Testis (tissue), 3 donors: ENCODE measurements around the gene HS3ST3A1. TPM values are rescaled to one million over a fixed set of nuclear protein-coding genes. Genes with fewer than 3 reads are reported as not detected.

Experiments used
- DNase-seq: peaks from one replicate; pipeline ENCODE4 v3.0.0-alpha.2; 2019
- H3K27ac ChIP-seq, 2 donors: fragments of 200-600 bp; sonication (generic); one replicate each; pipeline ENCODE4 v1.5.1; 2019
- H3K27me3 ChIP-seq: fragments of 200-600 bp; sonication (generic); one replicate; pipeline ENCODE4 v1.5.1; 2019
- H3K36me3 ChIP-seq: fragments of 200-600 bp; sonication (generic); one replicate; pipeline ENCODE4 v1.5.1; 2017; ENCODE audit warnings: low read depth; ENCODE audit errors: missing control alignments
- H3K4me1 ChIP-seq: fragments of 200-600 bp; sonication (generic); one replicate; pipeline ENCODE4 v1.5.1; 2019
- H3K4me3 ChIP-seq, 2 donors: fragments of 200-600 bp; sonication (generic); one replicate each; pipeline ENCODE4 v1.5.1; 2017 to 2019
- H3K9me3 ChIP-seq: fragments of 200-600 bp; sonication (generic); one replicate; pipeline ENCODE4 v1.5.1; 2017
- CTCF ChIP-seq, 3 experiments: fragments of 450-650 bp in 2 of 3; fragments of 200-600 bp in 1 of 3; sonication (generic) in 1 of 3; IDR thresholded peaks; one replicate each; pipeline ENCODE4 v1.5.1; 2016 to 2019; ENCODE audit warnings: antibody characterized with exemption in 3 of 3, mild to moderate bottlenecking in 2 of 3, moderate library complexity in 1 of 3
- POLR2A ChIP-seq: fragments of 450-650 bp; IDR thresholded peaks from one replicate; pipeline ENCODE4 v1.6.1; 2017; ENCODE audit warnings: antibody characterized with exemption, mild to moderate bottlenecking, moderate library complexity
- WGBS, 2 donors: methylation state at CpG; one replicate each; pipeline ENCODE4 v1.1.5; 2018; 5-methylcytosine and 5-hydroxymethylcytosine counted together
- intact Hi-C: fragments of 100-400 bp; cut with DNase I; formaldehyde crosslinking; loops from one replicate; pipeline ENCODE4 v1.15.1; 2023; ENCODE audit warnings: low total_unique reads
- polyA plus RNA-seq: library from polyadenylated mRNA; stranded (reverse); fragments of 350-450 nt; fragmentation: Illumina TruSeq; extraction: RNeasy Lipid Tissue Mini Kit (QIAGEN cat#74804); gene quantifications from one replicate; pipeline ENCODE4 v1.2.3, GENCODE V29; 2014; ENCODE audit warnings: low read depth, low replicate concordance; ENCODE audit not compliant: insufficient read depth
- total RNA-seq, 2 donors: library from RNA; depleted of rRNA; stranded (reverse); fragments of >200 nt; gene quantifications; one replicate each; pipeline ENCODE4 v1.2.3, GENCODE V29; 2016

The HS3ST3A1 gene
- total and polyA plus RNA-seq, 3 donors from 2014 or later, result 3.9 to 5.9 (median 5.8) TPM

- TF ChIP-seq POLR2A (no peak), CTCF (IDR thresholded peaks at IDR 0.05) (no peak)
- DNase-seq, result no peak
- WGBS, 2 donors, result 64 to 66% methylated on average over 4 of the region's 4 CpGs
- Histone ChIP-seq H3K27me3 (no peaks in the 10 kb centered on the region), H3K4me3 (no peak overlapping the region), H3K4me1 (no peaks in the 10 kb centered on the region), H3K36me3 (no peaks in the 10 kb centered on the region), H3K27ac (no peak overlapping the region), H3K9me3 (no peaks in the 10 kb centered on the region)
- intact Hi-C loops, result no loop called here
Measured at GRCh38 chr17:13619462-13619861, 17.7 kb upstream of the HS3ST3A1 start.

DNA sequence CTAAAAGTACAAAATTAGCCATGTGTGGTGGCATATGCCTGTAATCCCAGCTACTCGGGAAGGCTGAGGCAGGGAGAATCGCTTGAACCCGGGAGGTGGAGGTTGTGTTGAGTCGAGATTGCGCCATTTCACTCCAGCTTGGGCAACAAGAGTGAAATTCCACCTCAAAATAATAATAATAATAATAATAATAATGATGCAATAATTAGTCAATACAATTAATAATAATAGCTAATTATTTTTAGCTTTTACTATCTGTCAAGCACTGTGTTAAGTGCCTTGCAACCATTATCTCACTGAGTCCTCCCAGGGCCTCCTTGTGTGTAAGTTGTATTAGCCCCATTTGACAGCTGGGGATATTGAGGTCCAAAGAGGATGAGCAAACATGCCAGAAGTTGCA, 14.3 kb upstream of the HS3ST3A1 start:
- WGBS, 2 donors, result 93 to 98% methylated on average over 5 of the region's 5 CpGs
- intact Hi-C loops, result no loop called here

GRCh38 chr17:13609941-13610340, 8.2 kb upstream of the HS3ST3A1 start:
- 70 to 75% methylated on average over 4 of the region's 4 CpGs for WGBS, 2 donors
- Histone ChIP-seq H3K27ac (no peak overlapping the region), H3K36me3 (no peaks in the 10 kb centered on the region), H3K4me3 (no peak overlapping the region), H3K27me3 (no peaks in the 10 kb centered on the region), H3K4me1 (no peaks in the 10 kb centered on the region), H3K9me3 (no peaks in the 10 kb centered on the region)
- TF ChIP-seq POLR2A (no peak), CTCF (IDR thresholded peaks at IDR 0.05) (no peak)
- no peak for DNase-seq
- intact Hi-C loops, result no loop called here

More for the DNA sequence above, 14.3 kb upstream of the HS3ST3A1 start:
- Histone ChIP-seq H3K27me3 (no peaks in the 10 kb centered on the region), H3K27ac (no peak overlapping the region), H3K36me3 (no peaks in the 10 kb centered on the region), H3K4me3 (no peak overlapping the region), H3K4me1 (no peaks in the 10 kb centered on the region), H3K9me3 (no peaks in the 10 kb centered on the region)
- no peak for TF ChIP-seq POLR2A
- no peak for TF ChIP-seq CTCF (IDR thresholded peaks at IDR 0.05)
- DNase-seq, result no peak

DNA sequence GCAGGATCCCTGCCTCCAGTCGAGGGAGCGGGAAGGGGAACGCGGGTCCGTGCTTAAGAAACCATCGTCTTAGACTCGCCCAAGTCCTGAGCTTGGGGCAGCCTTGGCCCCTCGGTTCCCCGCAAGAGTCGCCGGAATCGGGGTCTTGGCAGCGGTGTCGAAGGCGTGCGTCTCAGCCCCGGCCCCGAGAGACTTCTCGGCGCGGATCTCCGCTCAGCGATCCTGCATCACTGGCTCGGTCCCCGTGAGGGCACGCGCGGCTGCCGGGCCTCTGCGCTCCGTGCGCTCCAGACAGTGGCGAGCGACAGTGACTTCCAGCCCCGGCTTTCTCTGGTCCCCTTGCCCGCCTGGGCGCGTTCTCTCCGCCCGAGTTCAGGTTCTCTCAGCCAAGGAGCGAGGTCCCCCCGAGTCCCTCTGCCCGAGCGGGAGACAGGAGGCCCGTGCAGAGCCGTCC, 380 bp downstream of the HS3ST3A1 start:
- Histone ChIP-seq H3K9me3 (no peaks in the 10 kb centered on the region), H3K4me3 (peak overlapping the region; percentile 56 to 69), H3K27me3 (no peaks in the 10 kb centered on the region), H3K36me3 (no peaks in the 10 kb centered on the region), H3K4me1 (no peaks in the 10 kb centered on the region), H3K27ac (peak overlapping the region; percentile 33 to 65)
- DNase-seq, result peak; percentile 28
- 0 to 1% methylated on average over 7 to 41 of the region's 46 CpGs for WGBS, 2 donors
- intact Hi-C loops, result no loop called here
- TF ChIP-seq CTCF (IDR thresholded peaks at IDR 0.05) (no peak), POLR2A (no peak)
